K562 (cell line): ENCODE data around the gene EPS8. TPM values are rescaled to one million over a fixed set of nuclear protein-coding genes. Genes with fewer than 3 reads are reported as not detected.

ENCODE experiments used
- ATAC-seq: fragments of 200-7000 bp; cut with Tn5 transposase; 3 replicates; pipeline ENCODE4 v1.9.1; 2020; ENCODE audit warnings: moderate library complexity
- BruUV-seq: library from RNA; stranded (reverse); fragments of 400-500 nt; replicated peaks from 2 replicates; lab custom pipeline; 2021; lab: Mats Ljungman, UMichigan
- CTCF ChIA-PET: fragments of 300-600 bp; formaldehyde crosslinking; extraction: SDS; loops from one replicate; lab custom pipeline; 2021; ENCODE audit warnings: low intra/inter-chr PET ratio; lab: Yijun Ruan, JAX
- POLR2A ChIA-PET: fragments of 300-600, 350-650 bp; sonication (Branson Sonifier 250); formaldehyde crosslinking; extraction: SDS; loops from one replicate; lab custom pipeline; 2021; ENCODE audit warnings: antibody characterized with exemption, inconsistent platforms; lab: Yijun Ruan, JAX
- DNase-seq, 4 experiments: peaks; one replicate each; pipeline versions ENCODE4 v3.0.0 to v3.0.0-alpha.2; 2011 to 2018; ENCODE audit warnings: low spot score in 3 of 4, mixed read lengths in 3 of 4; ENCODE audit errors: extremely low read depth in 1 of 4
- FAIRE-seq: peaks from 2 replicates; lab custom pipeline; 2011; peaks lifted over from hg19 to GRCh38; lab: Jason Lieb, UNC
- H2AFZ ChIP-seq: 2 replicates; pipeline ENCODE4 v1.6.0; 2011; ENCODE audit warnings: low read depth, low read length, control low read depth, inconsistent platforms
- H3K27ac ChIP-seq: fragments of 200-600 bp; 3 replicates; pipeline ENCODE4 v1.8.0; 2011; ENCODE audit warnings: low read depth, mild to moderate bottlenecking, control low read depth, inconsistent platforms, low read length, moderate library complexity, mixed read lengths; ENCODE audit errors: extremely low read depth
- H3K27me3 ChIP-seq, 2 experiments: fragments of 300-600 bp in 1 of 2; 2 replicates in 1 of 2; 3 replicates in 1 of 2; pipeline versions ENCODE4 v1.6.0 to v1.8.0; 2011; ENCODE audit warnings: inconsistent platforms in 2 of 2, low read length in 2 of 2, mild to moderate bottlenecking in 1 of 2, mixed read lengths in 1 of 2, moderate library complexity in 1 of 2; ENCODE audit not compliant: control insufficient read depth in 2 of 2, insufficient read depth in 2 of 2
- H3K36me3 ChIP-seq: fragments of 300-600 bp; 3 replicates; pipeline ENCODE4 v1.8.0; 2011; ENCODE audit warnings: mild to moderate bottlenecking, low read length, inconsistent platforms; ENCODE audit not compliant: control insufficient read depth, insufficient read depth
- H3K4me1 ChIP-seq, 2 experiments: fragments of 200-600 bp in 1 of 2; replicated peaks in 1 of 2; 2 replicates in 1 of 2; 3 replicates in 1 of 2; pipeline versions ENCODE4 v1.5.1 to v1.8.0; 2011; ENCODE audit warnings: inconsistent platforms in 2 of 2, low read length in 2 of 2, mild to moderate bottlenecking in 1 of 2, mixed read lengths in 1 of 2, moderate library complexity in 1 of 2; ENCODE audit not compliant: control insufficient read depth in 2 of 2, insufficient read depth in 2 of 2
- H3K4me2 ChIP-seq: 2 replicates; pipeline ENCODE4 v1.6.1; 2011; ENCODE audit warnings: low read length, control low read depth, inconsistent platforms, mixed read lengths; ENCODE audit not compliant: insufficient read depth
- H3K4me3 ChIP-seq: fragments of 200-600 bp; sonication (generic), shearing (Covaris generic); 2 replicates; pipeline ENCODE4 v1.5.1; 2016; ENCODE audit warnings: control low read depth, inconsistent platforms
- H3K79me2 ChIP-seq: fragments of 200-600 bp; 3 replicates; pipeline ENCODE4 v1.8.0; 2011; ENCODE audit warnings: low read length, inconsistent platforms; ENCODE audit not compliant: control insufficient read depth, insufficient read depth
- H3K9ac ChIP-seq, 2 experiments: 2 replicates each; pipeline versions ENCODE4 v1.6.0 to v1.6.1; 2011; ENCODE audit warnings: low read depth in 2 of 2, low read length in 2 of 2, control low read depth in 1 of 2, inconsistent platforms in 1 of 2, mild to moderate bottlenecking in 1 of 2, mixed read lengths in 1 of 2; ENCODE audit not compliant: insufficient read depth in 1 of 2
- H3K9me1 ChIP-seq: one replicate; pipeline ENCODE4 v1.6.0; 2011; ENCODE audit warnings: inconsistent platforms, mild to moderate bottlenecking, low read length, moderate library complexity; ENCODE audit not compliant: control insufficient read depth, insufficient read depth
- H3K9me3 ChIP-seq: replicated peaks from 2 replicates; pipeline ENCODE4 v1.5.1; 2011; ENCODE audit warnings: low read depth, low read length, inconsistent platforms; ENCODE audit not compliant: control insufficient read depth, insufficient read depth
- H4K20me1 ChIP-seq: replicated peaks from 2 replicates; pipeline ENCODE4 v1.6.1; 2011; ENCODE audit warnings: low read length, inconsistent platforms, mixed read lengths; ENCODE audit not compliant: control insufficient read depth, insufficient read depth
- CBFB ChIP-seq: sonication (generic); formaldehyde crosslinking; IDR thresholded peaks from 2 replicates; pipeline ENCODE4 v1.4.0; 2020; ENCODE audit warnings: mild to moderate bottlenecking, missing genetic modification reagents
- DMBX1 ChIP-seq: fragments of 250-450 bp; sonication (Bioruptor Pico); IDR thresholded peaks from 2 replicates; pipeline ENCODE4 v1.8.0; 2022; ENCODE audit warnings: inconsistent platforms, mild to moderate bottlenecking, moderate library complexity, borderline replicate concordance
- ETS2 ChIP-seq: IDR thresholded peaks from 2 replicates; pipeline ENCODE4 v1.6.1; 2016; ENCODE audit warnings: borderline replicate concordance, missing genetic modification characterization, mild to moderate bottlenecking, moderate library complexity, missing compliant biosample characterization; ENCODE audit not compliant: poor library complexity, severe bottlenecking
- FOXJ3 ChIP-seq: sonication (generic); formaldehyde crosslinking; IDR thresholded peaks from 2 replicates; pipeline ENCODE4 v1.4.0; 2020; ENCODE audit warnings: mild to moderate bottlenecking, missing genetic modification reagents
- FOXK1 ChIP-seq: sonication (generic); formaldehyde crosslinking; IDR thresholded peaks from 2 replicates; pipeline ENCODE4 v1.8.0; 2022; ENCODE audit warnings: missing genetic modification reagents, mild to moderate bottlenecking, borderline replicate concordance
- HDAC1 ChIP-seq, 2 experiments: fragments of 450-650 bp; IDR thresholded peaks; 2 replicates each; pipeline ENCODE4 v1.6.1; 2016 to 2017; ENCODE audit warnings: inconsistent platforms in 1 of 2, mild to moderate bottlenecking in 1 of 2, moderate library complexity in 1 of 2
- IFI16 ChIP-seq: fragments of 250-450 bp; sonication (Bioruptor Pico); IDR thresholded peaks from 2 replicates; pipeline ENCODE4 v2.1.2; 2022; ENCODE audit warnings: mild to moderate bottlenecking, inconsistent platforms
- MAZ ChIP-seq, 2 experiments: fragments of 450-650 bp in 1 of 2; sonication (generic) in 1 of 2; formaldehyde crosslinking; IDR thresholded peaks in 1 of 2; conservative IDR thresholded peaks in 1 of 2; 2 replicates each; pipeline versions ENCODE4 v1.4.0 to v1.5.0; 2020; ENCODE audit warnings: mild to moderate bottlenecking in 1 of 2, missing genetic modification reagents in 1 of 2
- NCOR1 ChIP-seq: fragments of 450-650 bp; IDR thresholded peaks from 2 replicates; pipeline ENCODE4 v1.6.1; 2016; ENCODE audit warnings: mild to moderate bottlenecking, moderate library complexity
- TAF15 ChIP-seq: fragments of 200-400 bp; formaldehyde crosslinking; IDR thresholded peaks from 2 replicates; pipeline ENCODE4 v1.6.1; 2017; ENCODE audit warnings: mild to moderate bottlenecking, low read depth, low read length, moderate library complexity
- TAF7 ChIP-seq: fragments of 450-650 bp; IDR thresholded peaks from 2 replicates; pipeline ENCODE4 v1.6.1; 2016; ENCODE audit warnings: missing genetic modification characterization, missing compliant biosample characterization
- TSC22D4 ChIP-seq: fragments of 450-650 bp; IDR thresholded peaks from 2 replicates; pipeline ENCODE4 v1.6.1; 2016; ENCODE audit warnings: missing genetic modification characterization, missing biosample characterization, control low read depth
- ZNF124 ChIP-seq: sonication (generic); formaldehyde crosslinking; IDR thresholded peaks from 2 replicates; pipeline ENCODE4 v1.8.1; 2022; ENCODE audit warnings: missing genetic modification reagents
- ZNF384 ChIP-seq: IDR thresholded peaks from 2 replicates; pipeline ENCODE4 v1.6.1; 2012; ENCODE audit warnings: low read depth, low read length, improper control_type of control experiment
- WGBS: fragments of 100-300 bp; shearing (Covaris generic); methylation state at CpG from one replicate; pipeline ENCODE4 v1.1.6; 2016; ENCODE audit warnings: low coverage, mixed read lengths; ENCODE audit not compliant: insufficient coverage; ENCODE audit errors: missing lambda C conversion rate; 5-methylcytosine and 5-hydroxymethylcytosine counted together
- in situ Hi-C: fragments of 300-500 bp; cut with MboI; formaldehyde crosslinking; loops from 4 replicates; pipeline ENCODE4 v1.15.0; 2018; ENCODE audit warnings: inconsistent platforms, mixed read lengths
- intact Hi-C: fragments of 100-400 bp; cut with micrococcal nuclease; formaldehyde crosslinking; loops from 2 replicates; pipeline ENCODE4 v1.14.2; 2022
- polyA plus RNA-seq, 8 experiments: library from polyadenylated mRNA; depleted of rRNA in 4 of 8; stranded (reverse) in 5 of 8; unstranded in 3 of 8; fragments of >200 nt; fragmentation: Nextera tagmentation in 2 of 8; fragmentation: Illumina TruSeq in 1 of 8; extraction: Ambion mirVana in 2 of 8; extraction: Trizol in 1 of 8; gene quantifications; 2 replicates each; pipeline versions ENCODE4 v1.2.1 to v1.2.3, GENCODE V29; 2011 to 2014; ENCODE audit warnings: inconsistent platforms in 1 of 8, missing spikeins in 1 of 8
- total RNA-seq, 7 experiments: library from RNA; depleted of rRNA in 6 of 7; stranded (reverse); fragments of >200 nt in 6 of 7; fragmentation: Illumina TruSeq in 2 of 7; extraction: Trizol in 2 of 7; gene quantifications; 2 replicates each; pipeline versions ENCODE4 v1.2.1 to v1.2.3, GENCODE V29; 2011 to 2021; ENCODE audit warnings: low replicate concordance in 1 of 7
- TF ChIP-seq, protein P1 (sequence below): sonication (generic); IDR thresholded peaks from 2 replicates; pipeline ENCODE4 v1.6.1; 2016
- TF ChIP-seq, protein P2 (sequence below): fragments of 450-650 bp; IDR thresholded peaks from 2 replicates; pipeline ENCODE4 v1.6.1; 2016
- TF ChIP-seq, protein P3 (sequence below): sonication (generic); formaldehyde crosslinking; IDR thresholded peaks from 2 replicates; pipeline ENCODE4 v1.9.0; 2022; ENCODE audit warnings: mild to moderate bottlenecking, missing genetic modification reagents
- TF ChIP-seq, protein P4 (sequence below): fragments of 250-450 bp; sonication (Bioruptor Pico); IDR thresholded peaks from 2 replicates; pipeline ENCODE4 v1.8.0; 2021; ENCODE audit warnings: moderate library complexity, mild to moderate bottlenecking, inconsistent platforms

EPS8 gene
- total and polyA plus RNA-seq, 9 of the 15 experiments (the other 6 are each of a cell fraction or from before 2014, with no cell fraction given), result 0.10 to 1.9 (median 0.33) TPM

DNA sequence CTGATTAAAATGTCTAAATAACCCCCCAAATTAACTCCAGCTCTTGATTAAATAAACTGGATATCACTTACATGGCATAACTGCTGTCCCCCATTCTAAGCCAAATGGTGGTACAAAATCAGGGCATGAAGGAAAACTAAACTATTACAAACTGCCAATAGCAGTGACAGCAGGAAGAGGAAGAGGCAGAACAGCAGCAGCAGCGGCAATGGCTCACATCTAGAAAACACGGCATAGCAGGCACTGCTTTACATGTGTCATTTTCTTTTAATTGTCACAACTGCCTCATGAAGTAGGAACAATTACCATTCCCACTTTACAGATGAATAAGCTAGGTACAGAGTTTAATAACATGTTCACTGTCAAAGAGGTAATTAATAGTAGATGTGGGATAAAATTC, 92.0 kb downstream of the EPS8 start:
- Histone ChIP-seq H3K27ac (no peak overlapping the region), H3K9me1 (no peaks in the 10 kb centered on the region), H3K9me3 (no peaks in the 10 kb centered on the region), H3K4me3 (no peak overlapping the region), H3K4me2 (no peak overlapping the region), H3K79me2 (no peaks in the 10 kb centered on the region), H3K9ac (no peak overlapping the region), H3K36me3 (no peaks in the 10 kb centered on the region), H4K20me1 (no peaks in the 10 kb centered on the region), H2AFZ (no peak overlapping the region), H3K4me1 (no peaks in the 10 kb centered on the region), H3K27me3 (no peaks in the 10 kb centered on the region)
- in situ Hi-C loops (no loop called here), intact Hi-C loops (no loop called here)
- WGBS, result 0% methylated on average over 2 of the region's 2 CpGs
- no peak for ATAC-seq
- no peak for DNase-seq
- ChIA-PET CTCF (no interaction called here), POLR2A (no interaction called here)
- FAIRE-seq, result no peak
- TF ChIP-seq DMBX1 (CRISPR knock-in tag) (no peak), IFI16 (CRISPR knock-in tag) (no peak), HDAC1 (IDR thresholded peaks at IDR 0.05) (no peak), TSC22D4 (tag) (no peak), ZNF124 (no peak), MAZ (CRISPR knock-in tag; conservative IDR thresholded peaks at IDR 0.05 in 1 of 2, IDR thresholded peaks at IDR 0.05 in 1 of 2) (no peak), FOXK1 (CRISPR knock-in tag) (no peak), ZNF384 (no peak), TAF15 (no peak), NCOR1 (no peak), FOXJ3 (CRISPR knock-in tag) (no peak), TAF7 (tag) (no peak), CBFB (CRISPR knock-in tag) (no peak), ETS2 (no peak)
- TF ChIP-seq, protein P1, sequence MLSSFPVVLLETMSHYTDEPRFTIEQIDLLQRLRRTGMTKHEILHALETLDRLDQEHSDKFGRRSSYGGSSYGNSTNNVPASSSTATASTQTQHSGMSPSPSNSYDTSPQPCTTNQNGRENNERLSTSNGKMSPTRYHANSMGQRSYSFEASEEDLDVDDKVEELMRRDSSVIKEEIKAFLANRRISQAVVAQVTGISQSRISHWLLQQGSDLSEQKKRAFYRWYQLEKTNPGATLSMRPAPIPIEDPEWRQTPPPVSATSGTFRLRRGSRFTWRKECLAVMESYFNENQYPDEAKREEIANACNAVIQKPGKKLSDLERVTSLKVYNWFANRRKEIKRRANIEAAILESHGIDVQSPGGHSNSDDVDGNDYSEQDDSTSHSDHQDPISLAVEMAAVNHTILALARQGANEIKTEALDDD, result no peak
- TF ChIP-seq, protein P2, sequence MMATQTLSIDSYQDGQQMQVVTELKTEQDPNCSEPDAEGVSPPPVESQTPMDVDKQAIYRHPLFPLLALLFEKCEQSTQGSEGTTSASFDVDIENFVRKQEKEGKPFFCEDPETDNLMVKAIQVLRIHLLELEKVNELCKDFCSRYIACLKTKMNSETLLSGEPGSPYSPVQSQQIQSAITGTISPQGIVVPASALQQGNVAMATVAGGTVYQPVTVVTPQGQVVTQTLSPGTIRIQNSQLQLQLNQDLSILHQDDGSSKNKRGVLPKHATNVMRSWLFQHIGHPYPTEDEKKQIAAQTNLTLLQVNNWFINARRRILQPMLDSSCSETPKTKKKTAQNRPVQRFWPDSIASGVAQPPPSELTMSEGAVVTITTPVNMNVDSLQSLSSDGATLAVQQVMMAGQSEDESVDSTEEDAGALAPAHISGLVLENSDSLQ, result no peak
- TF ChIP-seq, protein P3, sequence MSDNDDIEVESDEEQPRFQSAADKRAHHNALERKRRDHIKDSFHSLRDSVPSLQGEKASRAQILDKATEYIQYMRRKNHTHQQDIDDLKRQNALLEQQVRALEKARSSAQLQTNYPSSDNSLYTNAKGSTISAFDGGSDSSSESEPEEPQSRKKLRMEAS (CRISPR knock-in tag), result no peak
- TF ChIP-seq, protein P4, sequence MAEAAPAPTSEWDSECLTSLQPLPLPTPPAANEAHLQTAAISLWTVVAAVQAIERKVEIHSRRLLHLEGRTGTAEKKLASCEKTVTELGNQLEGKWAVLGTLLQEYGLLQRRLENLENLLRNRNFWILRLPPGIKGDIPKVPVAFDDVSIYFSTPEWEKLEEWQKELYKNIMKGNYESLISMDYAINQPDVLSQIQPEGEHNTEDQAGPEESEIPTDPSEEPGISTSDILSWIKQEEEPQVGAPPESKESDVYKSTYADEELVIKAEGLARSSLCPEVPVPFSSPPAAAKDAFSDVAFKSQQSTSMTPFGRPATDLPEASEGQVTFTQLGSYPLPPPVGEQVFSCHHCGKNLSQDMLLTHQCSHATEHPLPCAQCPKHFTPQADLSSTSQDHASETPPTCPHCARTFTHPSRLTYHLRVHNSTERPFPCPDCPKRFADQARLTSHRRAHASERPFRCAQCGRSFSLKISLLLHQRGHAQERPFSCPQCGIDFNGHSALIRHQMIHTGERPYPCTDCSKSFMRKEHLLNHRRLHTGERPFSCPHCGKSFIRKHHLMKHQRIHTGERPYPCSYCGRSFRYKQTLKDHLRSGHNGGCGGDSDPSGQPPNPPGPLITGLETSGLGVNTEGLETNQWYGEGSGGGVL, result no peak
- no TSS peak for BruUV-seq
